HEK293 (cell line): ENCODE measurements around the gene YBX3.

Experiments
- BCL11A ChIP-seq: fragments of 450-650 bp; formaldehyde crosslinking; IDR thresholded peaks from 2 replicates; pipeline ENCODE4 v1.5.1; 2016; ENCODE audit warnings: low read depth, missing biosample characterization, missing genetic modification characterization
- PRDM10 ChIP-seq: fragments of 450-650 bp; formaldehyde crosslinking; IDR thresholded peaks from 2 replicates; pipeline ENCODE4 v1.5.1; 2016; ENCODE audit warnings: missing biosample characterization, missing genetic modification characterization
- SP3 ChIP-seq: fragments of 450-650 bp; formaldehyde crosslinking; IDR thresholded peaks from 2 replicates; pipeline ENCODE4 v1.5.1; 2016; ENCODE audit warnings: missing biosample characterization, missing genetic modification characterization
- TCF7L2 ChIP-seq: IDR thresholded peaks from 2 replicates; pipeline ENCODE4 v1.6.1; 2011; ENCODE audit warnings: low read depth, mild to moderate bottlenecking, inconsistent platforms, low read length, moderate library complexity, borderline replicate concordance
- ZNF114 ChIP-seq: fragments of 450-650 bp; formaldehyde crosslinking; IDR thresholded peaks from 2 replicates; pipeline ENCODE4 v1.5.0; 2017; ENCODE audit warnings: missing biosample characterization, missing genetic modification characterization
- ZNF830 ChIP-seq: fragments of 450-650 bp; IDR thresholded peaks from 2 replicates; pipeline ENCODE4 v1.5.0; 2018; ENCODE audit warnings: missing biosample characterization, missing genetic modification characterization, low read depth, mild to moderate bottlenecking, moderate library complexity
- TF ChIP-seq, protein P1 (sequence below): fragments of 450-650 bp; formaldehyde crosslinking; IDR thresholded peaks from 2 replicates; pipeline ENCODE4 v1.5.1; 2016; ENCODE audit warnings: missing biosample characterization, missing genetic modification characterization

DNA sequence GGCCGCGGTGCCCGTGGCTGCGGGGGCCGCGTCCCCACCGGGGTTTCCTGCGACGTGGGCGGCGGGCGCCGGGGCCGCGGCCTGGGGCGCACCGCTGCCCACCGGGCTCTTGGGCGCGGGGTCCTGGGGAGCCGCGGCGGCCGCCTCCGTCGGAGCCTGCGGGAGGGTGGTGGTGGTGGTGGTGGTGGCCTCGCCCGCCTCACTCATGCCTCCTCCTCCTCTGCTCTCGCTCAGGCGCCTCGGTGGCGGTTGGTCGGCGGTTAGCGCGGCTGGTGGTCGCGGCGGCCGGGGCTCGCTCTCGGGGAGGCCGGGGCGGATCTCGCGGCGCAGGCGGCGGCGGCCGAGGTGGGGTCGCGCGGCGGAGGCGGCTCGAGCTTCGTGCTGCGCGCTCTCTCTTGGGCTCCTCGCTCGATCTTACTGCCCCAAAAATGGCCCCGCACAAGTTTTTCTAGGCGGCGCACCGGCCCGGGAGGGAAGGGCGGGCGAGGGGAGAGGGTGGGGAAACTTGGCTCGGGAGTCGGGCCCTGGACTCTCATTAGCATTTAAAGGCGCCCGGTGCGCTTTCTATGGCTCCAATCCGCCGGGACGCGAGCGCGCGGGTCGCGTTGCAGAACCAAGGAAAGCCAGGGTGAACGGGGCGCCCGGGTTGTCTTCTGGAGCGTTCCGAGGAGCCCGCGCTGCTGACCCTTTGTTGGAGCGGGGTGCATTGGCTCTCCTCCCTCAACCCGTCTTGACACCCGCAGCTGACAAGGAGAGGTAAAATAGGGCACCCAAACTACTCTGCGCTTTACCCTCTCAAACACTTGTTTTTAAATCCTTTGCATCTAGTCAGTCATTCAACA lies at the start of gene YBX3:
- TF ChIP-seq, protein P1, sequence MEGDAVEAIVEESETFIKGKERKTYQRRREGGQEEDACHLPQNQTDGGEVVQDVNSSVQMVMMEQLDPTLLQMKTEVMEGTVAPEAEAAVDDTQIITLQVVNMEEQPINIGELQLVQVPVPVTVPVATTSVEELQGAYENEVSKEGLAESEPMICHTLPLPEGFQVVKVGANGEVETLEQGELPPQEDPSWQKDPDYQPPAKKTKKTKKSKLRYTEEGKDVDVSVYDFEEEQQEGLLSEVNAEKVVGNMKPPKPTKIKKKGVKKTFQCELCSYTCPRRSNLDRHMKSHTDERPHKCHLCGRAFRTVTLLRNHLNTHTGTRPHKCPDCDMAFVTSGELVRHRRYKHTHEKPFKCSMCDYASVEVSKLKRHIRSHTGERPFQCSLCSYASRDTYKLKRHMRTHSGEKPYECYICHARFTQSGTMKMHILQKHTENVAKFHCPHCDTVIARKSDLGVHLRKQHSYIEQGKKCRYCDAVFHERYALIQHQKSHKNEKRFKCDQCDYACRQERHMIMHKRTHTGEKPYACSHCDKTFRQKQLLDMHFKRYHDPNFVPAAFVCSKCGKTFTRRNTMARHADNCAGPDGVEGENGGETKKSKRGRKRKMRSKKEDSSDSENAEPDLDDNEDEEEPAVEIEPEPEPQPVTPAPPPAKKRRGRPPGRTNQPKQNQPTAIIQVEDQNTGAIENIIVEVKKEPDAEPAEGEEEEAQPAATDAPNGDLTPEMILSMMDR: no peak
- TF ChIP-seq ZNF114 (tag by site-specific recombination) (no peak), SP3 (tag by site-specific recombination) (peak; percentile 49), ZNF830 (tag by site-specific recombination) (no peak), BCL11A (no peak), TCF7L2 (no peak), PRDM10 (tag by site-specific recombination) (no peak; the same call in 1 of the 2 replicates)
